H1 (cell line): ENCODE data around the gene RASAL2. TPM values are rescaled to one million over a fixed set of nuclear protein-coding genes. Genes with fewer than 3 reads are reported as not detected.

ENCODE experiments used
- SP2 ChIP-seq: IDR thresholded peaks from 2 replicates; pipeline ENCODE4 v1.6.1; 2012; ENCODE audit warnings: mild to moderate bottlenecking, low read length, inconsistent platforms
- polyA plus RNA-seq, 7 experiments: library from polyadenylated mRNA; depleted of rRNA in 3 of 7; stranded (reverse) in 5 of 7; unstranded in 2 of 7; fragments of >200 nt in 5 of 7; fragments of 200-250 nt in 2 of 7; gene quantifications; 1 replicate in 5 of 7; 2 replicates in 1 of 7; 4 replicates in 1 of 7; pipeline versions ENCODE4 v1.2.1 to v1.2.3, GENCODE V29; 2011 to 2013; ENCODE audit warnings: missing spikeins in 2 of 7, mixed read lengths in 2 of 7
- total RNA-seq: library from RNA; stranded (reverse); fragmentation: NEBNext Ultra II Directional; extraction: Animal tissue kit (Norgen Biotek cat#: 25700); gene quantifications from 2 replicates; pipeline ENCODE4 v1.2.1, GENCODE V29; 2021

The RASAL2 gene
- total and polyA plus RNA-seq, 2 of the 8 experiments (the other 6 are each of a cell fraction or from before 2014, with no cell fraction given) = 15.9 to 32.5 TPM

GRCh38 chr1:178494569-178494971, 400.7 kb downstream of the RASAL2 start (continued):
- no peak for TF ChIP-seq SP2
